Measurements from ENCODE around the gene ZMYM4. TPM values are rescaled to one million over a fixed set of nuclear protein-coding genes. Genes with fewer than 3 reads are reported as not detected.

The ZMYM4 gene
- 26.9 and 30.7 TPM in 2 replicates for total RNA-seq

GRCh38 chr1:35268282-35269200, at the start of gene ZMYM4:
Gene ZMYM4 (plus strand): TSS chr1:35268709. CDS start chr1:35269047, 338 bp downstream.

Other genes starting within 250 kb of the ZMYM4 start
- gene ZMYM6, start 236.8 kb upstream of the ZMYM4 start, total RNA-seq: 6.2 and 16.4 TPM in 2 replicates
- gene ZMYM1, start 189.3 kb upstream of the ZMYM4 start, total RNA-seq: 11.1 and 18.4 TPM in 2 replicates
- gene SFPQ, start 75.6 kb upstream of the ZMYM4 start, total RNA-seq: 138 and 182 TPM in 2 replicates